ENCODE data around the gene YWHAG.

The YWHAG gene

GRCh38 chr7:76283254-76284159 is 75.3 kb downstream of the YWHAG start:
- no peak for TF ChIP-seq CTCF (IDR thresholded peaks at IDR 0.05; ENCODE audit: low read depth, low read length, missing control alignments)
- peak overlapping the region; percentile 22; the same call in 1 of the 2 replicates for H3K4me3 ChIP-seq (replicated peaks; ENCODE audit: low read depth, low read length)
- DNase-seq (ENCODE audit: extremely low read depth, low read depth): no peak

GRCh38 chr7:76282344-76283253 is 76.2 kb downstream of the YWHAG start:
- no peak for DNase-seq (ENCODE audit: extremely low read depth, low read depth)
- H3K4me3 ChIP-seq (replicated peaks; ENCODE audit: low read depth, low read length): peak overlapping the region; percentile 22
- TF ChIP-seq CTCF (IDR thresholded peaks at IDR 0.05; ENCODE audit: low read depth, low read length, missing control alignments): no peak

GRCh38 chr7:76281706-76282343 is 77.0 kb downstream of the YWHAG start:
- TF ChIP-seq CTCF (IDR thresholded peaks at IDR 0.05; ENCODE audit: low read depth, low read length, missing control alignments): no peak
- DNase-seq (ENCODE audit: extremely low read depth, low read depth): no peak
- no peak overlapping the region for H3K4me3 ChIP-seq (replicated peaks; ENCODE audit: low read depth, low read length)

- TF ChIP-seq CTCF (IDR thresholded peaks at IDR 0.05; ENCODE audit: low read depth, low read length, missing control alignments): no peak
- no peak overlapping the region for H3K4me3 ChIP-seq (replicated peaks; ENCODE audit: low read depth, low read length)
- no peak for DNase-seq (ENCODE audit: extremely low read depth, low read depth)
Observed at GRCh38 chr7:76281006-76281705, 77.6 kb downstream of the YWHAG start.

GRCh38 chr7:76280408-76280807 is 78.4 kb downstream of the YWHAG start:
- no peak overlapping the region for H3K4me3 ChIP-seq (replicated peaks; ENCODE audit: low read depth, low read length)
- TF ChIP-seq CTCF (IDR thresholded peaks at IDR 0.05; ENCODE audit: low read depth, low read length, missing control alignments): no peak
- no peak for DNase-seq (ENCODE audit: extremely low read depth, low read depth)

- no peak overlapping the region for H3K4me3 ChIP-seq (replicated peaks; ENCODE audit: low read depth, low read length)
- no peak for DNase-seq (ENCODE audit: extremely low read depth, low read depth)
- TF ChIP-seq CTCF (IDR thresholded peaks at IDR 0.05; ENCODE audit: low read depth, low read length, missing control alignments): no peak
Observed at GRCh38 chr7:76278540-76278939, 80.3 kb downstream of the YWHAG start.

All from HFF-Myc (cell line).